Measurements from ENCODE around the gene C11orf97.

GRCh38 chr11:94546162-94546470, 33.9 kb downstream of the C11orf97 start:
- TF ChIP-seq, protein P1, sequence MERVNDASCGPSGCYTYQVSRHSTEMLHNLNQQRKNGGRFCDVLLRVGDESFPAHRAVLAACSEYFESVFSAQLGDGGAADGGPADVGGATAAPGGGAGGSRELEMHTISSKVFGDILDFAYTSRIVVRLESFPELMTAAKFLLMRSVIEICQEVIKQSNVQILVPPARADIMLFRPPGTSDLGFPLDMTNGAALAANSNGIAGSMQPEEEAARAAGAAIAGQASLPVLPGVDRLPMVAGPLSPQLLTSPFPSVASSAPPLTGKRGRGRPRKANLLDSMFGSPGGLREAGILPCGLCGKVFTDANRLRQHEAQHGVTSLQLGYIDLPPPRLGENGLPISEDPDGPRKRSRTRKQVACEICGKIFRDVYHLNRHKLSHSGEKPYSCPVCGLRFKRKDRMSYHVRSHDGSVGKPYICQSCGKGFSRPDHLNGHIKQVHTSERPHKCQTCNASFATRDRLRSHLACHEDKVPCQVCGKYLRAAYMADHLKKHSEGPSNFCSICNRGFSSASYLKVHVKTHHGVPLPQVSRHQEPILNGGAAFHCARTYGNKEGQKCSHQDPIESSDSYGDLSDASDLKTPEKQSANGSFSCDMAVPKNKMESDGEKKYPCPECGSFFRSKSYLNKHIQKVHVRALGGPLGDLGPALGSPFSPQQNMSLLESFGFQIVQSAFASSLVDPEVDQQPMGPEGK (CRISPR knock-in tag; IDR thresholded peaks at IDR 0.05; ENCODE audit: borderline replicate concordance), result no peak
- TF ChIP-seq NFRKB (IDR thresholded peaks at IDR 0.05; ENCODE audit: low read depth) (no peak), PRDM10 (IDR thresholded peaks at IDR 0.05; ENCODE audit: partially characterized antibody) (no peak), KDM5B (IDR thresholded peaks at IDR 0.05; ENCODE audit: insufficient replicate concordance, low read depth, low read length) (no peak), ZNF644 (tag; IDR thresholded peaks at IDR 0.05; ENCODE audit: low read depth) (no peak), SAFB2 (IDR thresholded peaks at IDR 0.05; ENCODE audit: borderline replicate concordance, low read depth, low read length, severe bottlenecking) (no peak), MAX (CRISPR knock-in tag; IDR thresholded peaks at IDR 0.05) (no peak), KLF1 (tag; IDR thresholded peaks at IDR 0.05) (no peak), HNRNPLL (IDR thresholded peaks at IDR 0.05; ENCODE audit: low read depth, low read length, poor library complexity, severe bottlenecking) (no peak), ATF2 (CRISPR knock-in tag; IDR thresholded peaks at IDR 0.05) (no peak), ARID3A (IDR thresholded peaks at IDR 0.05; ENCODE audit: borderline replicate concordance, low read depth, low read length) (no peak)
- TF ChIP-seq, protein P2, sequence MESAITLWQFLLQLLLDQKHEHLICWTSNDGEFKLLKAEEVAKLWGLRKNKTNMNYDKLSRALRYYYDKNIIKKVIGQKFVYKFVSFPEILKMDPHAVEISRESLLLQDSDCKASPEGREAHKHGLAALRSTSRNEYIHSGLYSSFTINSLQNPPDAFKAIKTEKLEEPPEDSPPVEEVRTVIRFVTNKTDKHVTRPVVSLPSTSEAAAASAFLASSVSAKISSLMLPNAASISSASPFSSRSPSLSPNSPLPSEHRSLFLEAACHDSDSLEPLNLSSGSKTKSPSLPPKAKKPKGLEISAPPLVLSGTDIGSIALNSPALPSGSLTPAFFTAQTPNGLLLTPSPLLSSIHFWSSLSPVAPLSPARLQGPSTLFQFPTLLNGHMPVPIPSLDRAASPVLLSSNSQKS (CRISPR knock-in tag; IDR thresholded peaks at IDR 0.05), result no peak
- TF ChIP-seq, protein P3, sequence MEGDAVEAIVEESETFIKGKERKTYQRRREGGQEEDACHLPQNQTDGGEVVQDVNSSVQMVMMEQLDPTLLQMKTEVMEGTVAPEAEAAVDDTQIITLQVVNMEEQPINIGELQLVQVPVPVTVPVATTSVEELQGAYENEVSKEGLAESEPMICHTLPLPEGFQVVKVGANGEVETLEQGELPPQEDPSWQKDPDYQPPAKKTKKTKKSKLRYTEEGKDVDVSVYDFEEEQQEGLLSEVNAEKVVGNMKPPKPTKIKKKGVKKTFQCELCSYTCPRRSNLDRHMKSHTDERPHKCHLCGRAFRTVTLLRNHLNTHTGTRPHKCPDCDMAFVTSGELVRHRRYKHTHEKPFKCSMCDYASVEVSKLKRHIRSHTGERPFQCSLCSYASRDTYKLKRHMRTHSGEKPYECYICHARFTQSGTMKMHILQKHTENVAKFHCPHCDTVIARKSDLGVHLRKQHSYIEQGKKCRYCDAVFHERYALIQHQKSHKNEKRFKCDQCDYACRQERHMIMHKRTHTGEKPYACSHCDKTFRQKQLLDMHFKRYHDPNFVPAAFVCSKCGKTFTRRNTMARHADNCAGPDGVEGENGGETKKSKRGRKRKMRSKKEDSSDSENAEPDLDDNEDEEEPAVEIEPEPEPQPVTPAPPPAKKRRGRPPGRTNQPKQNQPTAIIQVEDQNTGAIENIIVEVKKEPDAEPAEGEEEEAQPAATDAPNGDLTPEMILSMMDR (IDR thresholded peaks at IDR 0.05 in 2 of 3, conservative IDR thresholded peaks at IDR 0.05 in 1 of 3; ENCODE audit: insufficient read depth in 2 of 3, low read depth in 1 of 3, low read length in 3 of 3), result no peak
